Bone marrow (tissue), 2 donors: Measurements from ENCODE around the gene KATNAL1.

Source experiments
- DNase-seq, 2 donors: peaks; one replicate each; lab custom pipeline; 2025; lab: John Stamatoyannopoulos, UW

The KATNAL1 gene

GRCh38 chr13:30332456-30333143 is 25.2 kb upstream of the KATNAL1 start:
- DNase-seq: no peak

DNA sequence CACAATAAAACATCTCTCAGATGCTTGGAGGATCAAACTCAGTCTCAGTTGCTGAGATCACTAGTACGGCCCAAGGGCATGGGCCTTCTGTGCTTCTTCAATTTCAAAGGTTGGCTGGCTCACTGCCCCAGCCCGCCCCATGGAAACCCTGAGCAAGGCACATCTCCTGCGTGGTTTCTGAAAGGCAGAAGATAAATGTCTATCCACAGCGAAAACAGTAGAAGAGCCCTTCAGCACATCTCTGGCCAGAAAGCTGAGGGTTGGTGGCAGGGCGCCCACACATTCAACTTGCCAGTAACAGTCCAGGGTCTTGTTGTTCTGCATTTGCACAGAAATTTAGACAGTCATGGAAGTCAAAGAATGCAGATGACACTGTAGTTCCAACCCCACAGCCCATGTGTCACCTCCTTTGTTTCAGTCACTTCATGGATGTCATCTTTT is 24.0 kb upstream of the KATNAL1 start:
- no peak for DNase-seq

DNA sequence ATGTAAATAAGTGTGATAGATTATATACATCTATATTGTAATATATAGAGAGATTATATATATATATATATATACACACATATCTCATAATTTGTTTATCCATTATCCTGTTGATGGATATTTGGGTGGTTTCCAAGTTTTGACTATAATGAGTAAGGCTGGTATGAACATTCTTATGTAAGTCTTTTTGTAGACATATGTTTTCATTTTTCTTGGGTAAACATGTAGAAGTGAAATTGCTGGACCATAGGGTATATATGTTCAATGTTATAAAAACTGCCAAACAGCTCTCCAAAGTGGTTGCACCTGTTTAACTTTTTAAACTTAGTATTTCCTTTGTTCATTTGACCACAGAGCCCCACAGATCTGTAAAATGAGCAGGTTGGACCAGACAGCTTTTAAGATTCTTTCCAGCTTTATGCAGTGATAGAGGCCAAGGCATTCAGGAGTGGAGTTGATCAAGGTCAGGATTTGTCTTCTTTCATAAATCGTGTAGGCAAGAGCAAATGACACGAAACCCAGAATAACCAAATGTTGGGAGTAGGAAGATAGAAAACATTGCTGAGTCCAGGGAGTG is 21.7 kb upstream of the KATNAL1 start:
- DNase-seq: no peak

DNA sequence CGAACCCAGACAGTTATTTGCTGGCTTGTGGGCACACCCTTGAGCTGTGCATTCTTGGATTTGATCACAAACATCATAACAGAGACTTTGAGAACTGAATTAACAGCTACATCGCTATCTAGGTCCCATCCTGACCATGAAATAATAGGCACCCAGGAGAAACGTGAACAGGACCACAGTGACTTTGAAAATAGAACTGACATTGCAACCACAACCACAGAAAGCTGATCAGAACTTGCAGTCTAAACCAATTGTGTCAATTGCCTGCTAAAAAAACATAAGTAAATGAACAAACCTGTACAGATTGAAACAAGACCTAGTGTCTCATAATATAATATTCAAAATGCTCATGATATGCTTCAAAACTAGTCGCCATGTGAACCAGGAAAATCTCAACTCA is 18.3 kb upstream of the KATNAL1 start:
- DNase-seq: no peak

DNA sequence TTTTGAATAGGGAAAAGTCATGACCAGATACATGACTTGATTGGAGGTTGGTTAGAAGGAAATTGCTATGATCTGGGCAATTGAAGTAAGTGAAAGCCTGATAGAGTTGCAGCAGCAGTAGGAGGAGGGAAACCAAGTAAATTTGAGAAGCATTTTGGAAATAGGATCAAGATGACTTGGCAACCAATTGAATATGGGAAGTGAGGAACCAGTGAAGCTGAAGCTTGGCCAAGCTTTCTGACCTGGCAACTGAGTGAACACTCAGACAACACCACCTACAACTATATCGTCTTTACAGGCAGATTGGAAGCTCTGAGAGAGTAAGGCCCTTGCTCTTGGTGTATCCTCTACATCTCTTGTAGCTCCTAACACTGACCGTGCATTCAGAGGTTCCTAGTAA is 16.2 kb upstream of the KATNAL1 start:
- DNase-seq: no peak

DNA sequence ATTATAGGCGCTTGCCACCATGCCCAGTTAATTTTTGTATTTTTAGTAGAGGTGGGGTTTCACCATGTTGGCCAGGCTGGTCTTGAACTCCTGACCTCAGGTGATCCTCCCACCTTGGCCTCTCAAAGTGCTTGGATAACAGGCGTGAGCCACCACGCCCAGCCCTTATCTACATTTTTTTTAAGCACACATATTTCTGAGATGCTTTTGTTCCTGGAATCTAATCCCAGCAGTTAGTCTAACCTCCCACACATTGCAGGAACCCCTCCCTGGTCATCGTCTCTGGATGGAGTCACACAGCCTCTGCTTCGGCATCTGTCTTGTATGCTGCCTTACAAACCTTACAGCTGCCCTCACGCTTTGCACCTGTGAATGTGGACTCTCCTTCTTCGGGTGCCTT is 15.1 kb upstream of the KATNAL1 start:
- DNase-seq: no peak

DNA sequence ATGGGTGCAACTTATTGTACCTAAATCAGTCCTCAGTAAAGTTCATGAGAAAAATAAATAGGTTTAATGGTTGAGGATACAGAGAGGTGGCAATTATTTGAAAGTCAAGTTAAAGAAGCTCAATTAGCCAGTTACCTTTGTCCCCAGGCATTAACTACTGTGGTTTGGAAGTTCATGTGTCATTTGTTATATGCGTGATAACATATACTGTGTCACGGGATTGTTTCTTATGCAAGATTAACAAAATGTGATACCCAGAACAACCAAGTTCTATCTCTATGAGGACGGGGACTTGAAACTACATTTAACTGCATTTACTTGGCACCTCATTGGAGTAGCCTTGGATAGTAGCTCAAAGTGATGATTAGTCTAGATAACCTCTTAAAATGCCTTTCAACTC is 13.9 kb upstream of the KATNAL1 start:
- no peak for DNase-seq

DNA sequence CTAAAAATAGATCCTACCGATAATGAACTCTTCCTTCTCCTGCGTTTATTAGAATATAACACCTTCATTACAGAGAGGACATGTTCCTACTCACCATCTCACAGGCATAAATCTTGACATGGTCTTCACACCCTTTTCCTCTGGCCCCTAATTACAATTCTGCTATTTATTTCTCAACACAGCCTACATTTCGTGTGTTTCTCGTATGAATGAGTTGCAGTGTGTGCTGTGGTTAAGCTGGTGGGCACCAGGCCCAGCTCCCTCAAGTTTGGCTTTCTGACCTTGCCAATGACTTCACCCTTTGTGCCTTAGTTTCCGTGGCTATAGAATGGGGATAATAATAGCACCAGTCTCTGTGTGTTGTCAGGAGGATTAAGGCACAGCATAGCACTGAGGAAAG is 12.3 kb upstream of the KATNAL1 start:
- no peak for DNase-seq

- no peak for DNase-seq
These were observed 11.8 kb upstream of the KATNAL1 start for GRCh38 chr13:30319130-30319529.

DNA sequence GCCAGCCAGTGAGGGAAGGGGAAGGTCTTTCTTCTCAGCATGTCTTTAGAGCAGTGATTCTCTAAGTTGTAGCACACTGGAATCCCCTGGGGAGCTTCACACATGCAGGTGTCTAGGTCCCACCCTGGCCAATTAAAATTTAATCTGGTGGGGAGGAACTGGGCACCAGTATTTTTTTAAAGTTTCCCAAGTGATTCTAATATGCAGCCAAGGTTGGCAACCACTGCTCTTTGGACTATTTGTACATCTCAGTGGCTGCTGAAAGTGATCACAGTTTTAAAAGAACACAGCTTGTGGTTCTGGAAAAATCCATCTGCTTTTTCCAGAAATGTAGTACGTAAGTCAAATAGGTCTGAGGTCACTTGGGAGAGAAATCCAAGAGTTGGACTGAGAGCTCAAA is 10.7 kb upstream of the KATNAL1 start:
- no peak for DNase-seq

DNA sequence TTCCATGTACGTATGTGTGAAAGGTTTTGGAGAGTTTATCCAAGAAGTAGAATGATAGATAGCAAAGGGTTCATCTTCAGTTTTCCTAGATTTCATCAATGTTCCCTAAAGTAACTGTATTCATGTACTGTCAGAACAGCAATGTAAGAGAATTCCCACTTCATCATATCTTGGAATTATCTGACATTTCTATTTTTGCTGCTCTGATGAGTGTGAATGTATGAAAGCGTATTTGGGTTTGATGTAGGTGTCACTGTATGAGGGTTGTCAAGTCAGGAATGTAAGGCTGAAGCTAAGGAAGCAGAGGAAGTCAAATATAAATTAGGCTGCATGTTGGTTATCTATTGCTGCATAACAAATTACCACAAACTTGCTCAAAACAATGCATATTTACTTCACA is 7.2 kb upstream of the KATNAL1 start:
- no peak for DNase-seq

DNA sequence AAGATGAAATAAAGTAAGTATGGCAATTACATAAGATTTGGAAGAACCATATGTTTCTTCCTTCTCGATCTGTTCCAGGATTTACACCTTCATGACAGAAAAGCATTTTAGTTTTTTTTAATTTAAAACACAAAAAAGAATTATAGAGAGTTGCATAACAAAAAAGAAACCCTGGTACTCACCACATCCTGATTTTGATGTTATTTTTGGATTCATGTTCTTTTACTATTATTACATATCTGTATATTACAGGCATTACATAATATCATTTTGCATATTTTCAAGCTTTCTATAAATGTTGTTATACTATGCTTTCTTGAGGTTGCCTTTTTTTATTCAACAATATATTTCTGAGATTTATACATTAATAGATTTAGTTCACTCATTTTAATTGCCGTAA is 6.7 kb upstream of the KATNAL1 start:
- DNase-seq: no peak

- no peak for DNase-seq
These were observed 6.0 kb upstream of the KATNAL1 start for GRCh38 chr13:30313311-30313710.

- DNase-seq: no peak
These were observed 5.6 kb upstream of the KATNAL1 start for GRCh38 chr13:30312904-30313303.

GRCh38 chr13:30308548-30308947 is 1.2 kb upstream of the KATNAL1 start:
- peak in 1 of 2 donors; percentile 19 for DNase-seq

GRCh38 chr13:30307971-30308290 is 580 bp upstream of the KATNAL1 start:
- no peak for DNase-seq

DNA sequence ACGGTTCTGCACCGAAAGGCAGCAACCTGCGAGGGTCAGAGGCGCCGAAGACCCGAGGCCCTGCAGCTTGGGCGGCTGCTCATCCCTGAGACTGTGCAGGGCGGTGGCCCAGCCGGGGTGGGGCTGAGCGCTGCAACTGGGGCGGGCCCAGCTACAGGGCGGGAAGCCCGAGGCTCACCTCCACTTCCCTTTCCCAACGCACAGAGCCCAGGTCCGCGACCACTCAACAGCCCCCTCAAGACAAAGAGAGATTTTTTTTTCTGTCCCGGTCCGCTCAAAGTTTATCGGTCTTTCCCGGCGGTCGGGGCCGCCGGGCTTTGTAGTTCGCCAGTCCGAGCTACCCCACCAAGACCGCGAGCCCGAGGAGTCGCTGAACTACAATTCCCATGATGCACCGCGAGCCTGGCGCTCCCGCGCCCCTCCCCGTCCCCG is 573 bp downstream of the KATNAL1 start:
- peak; percentile 74 to 83 for DNase-seq

DNA sequence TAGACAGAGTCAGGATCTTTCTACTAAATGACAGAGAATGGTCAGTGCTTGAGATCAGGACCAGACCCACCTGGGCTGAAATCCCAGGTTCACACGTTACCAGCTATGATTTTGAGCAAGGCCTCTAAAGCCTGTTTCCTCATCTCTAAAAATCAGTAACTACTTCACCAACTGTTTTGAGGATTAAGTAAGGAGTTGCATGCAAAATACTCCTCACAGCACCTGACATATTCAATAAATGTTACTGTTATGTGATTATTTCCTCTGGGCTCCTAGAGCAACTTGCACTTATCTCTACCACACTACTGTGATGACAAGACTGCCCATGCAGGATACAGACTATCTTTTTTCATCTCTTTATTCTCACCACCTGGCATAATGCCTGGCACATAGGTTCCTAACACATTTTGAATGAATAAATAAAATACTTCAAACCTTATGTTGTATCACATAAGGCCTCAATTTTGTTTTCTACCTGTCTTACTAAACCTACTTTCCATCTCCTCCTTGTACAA is 1.8 kb downstream of the KATNAL1 start:
- DNase-seq: no peak

DNA sequence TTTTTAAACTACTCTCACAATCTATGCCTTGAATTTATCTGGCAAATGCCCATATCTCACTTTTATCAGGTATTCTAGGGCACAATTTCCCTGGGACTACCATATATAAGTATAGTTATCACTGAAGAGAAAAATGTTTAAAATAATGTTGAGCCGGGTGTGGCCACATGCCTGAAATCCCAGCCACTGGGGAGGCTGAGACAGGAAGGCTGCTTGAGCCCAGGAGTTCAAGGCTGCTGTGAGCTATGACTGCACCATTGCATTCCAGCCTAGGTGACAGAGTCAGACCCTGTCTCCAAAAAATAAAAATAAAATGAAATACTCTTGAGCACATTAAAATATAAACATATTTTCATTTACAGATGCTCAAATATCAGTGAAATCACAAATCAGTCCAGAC is 4.1 kb downstream of the KATNAL1 start:
- DNase-seq: no peak

GRCh38 chr13:30301827-30302226 is 5.5 kb downstream of the KATNAL1 start:
- no peak for DNase-seq

DNA sequence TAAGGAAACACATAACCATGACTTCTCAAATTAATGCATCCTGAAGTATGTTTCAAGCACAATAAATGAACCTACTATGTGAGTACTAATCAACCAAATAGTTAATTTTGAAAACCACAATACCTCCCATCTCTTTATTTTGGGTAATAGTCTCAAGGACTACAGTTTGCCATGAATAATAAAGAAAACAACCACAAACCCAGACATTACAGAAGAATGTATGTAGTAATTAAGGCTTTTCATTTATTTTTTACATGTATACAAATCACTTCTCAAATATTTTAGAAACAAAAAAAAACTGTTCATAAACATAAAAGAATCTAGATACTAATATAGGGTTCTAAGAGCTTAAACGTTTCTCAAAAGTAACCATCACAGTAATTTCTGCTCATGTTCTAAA is 6.8 kb downstream of the KATNAL1 start:
- no peak for DNase-seq

DNA sequence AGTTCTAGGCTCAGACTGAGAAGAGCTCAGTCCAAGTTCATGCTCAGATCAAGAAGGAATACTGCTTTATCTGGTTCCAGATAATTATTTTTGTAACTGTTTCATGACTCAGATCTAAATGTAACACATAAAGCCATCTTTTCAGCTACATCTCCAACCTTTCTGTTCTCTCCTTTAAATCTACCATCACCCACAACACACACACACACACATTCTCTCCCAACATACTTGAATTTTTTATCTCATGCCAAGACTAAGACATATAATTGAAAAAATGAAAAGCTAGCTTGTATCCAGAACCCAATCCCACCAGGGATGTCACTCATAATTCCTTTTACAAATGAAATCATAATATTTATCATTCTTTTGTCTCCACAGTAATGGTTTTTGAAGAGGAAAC is 7.6 kb downstream of the KATNAL1 start:
- no peak for DNase-seq

- DNase-seq: no peak
These were observed 12.2 kb downstream of the KATNAL1 start for GRCh38 chr13:30295116-30295515.

DNA sequence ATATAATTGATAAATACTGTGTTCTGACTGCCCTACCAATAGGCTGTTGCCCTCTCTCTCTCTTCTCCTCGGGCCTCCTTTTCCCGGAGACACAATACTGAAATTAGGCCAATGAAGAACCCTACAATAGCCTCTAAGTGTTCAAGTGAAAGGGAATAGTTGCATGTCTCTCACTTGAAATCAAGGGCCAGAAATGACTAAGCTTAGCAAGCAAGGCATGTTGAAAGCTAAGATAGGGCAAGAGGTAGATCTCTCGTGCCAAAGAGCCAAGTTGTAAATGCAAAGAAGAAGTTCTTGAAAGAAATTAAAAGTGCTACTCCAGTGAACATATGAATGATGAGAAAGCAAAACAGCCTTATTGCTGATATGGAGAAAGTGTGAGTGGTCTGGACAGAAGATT is 13.3 kb downstream of the KATNAL1 start:
- DNase-seq: no peak
